Liver (tissue), 9 donors: ENCODE results near the gene GUCA2A. TPM values are rescaled to one million over a fixed set of nuclear protein-coding genes. Genes with fewer than 3 reads are reported as not detected.

Experiments used
- DNase-seq: peaks from one replicate; pipeline ENCODE4 v3.0.0-alpha.2; 2017; ENCODE audit warnings: low spot score
- H3K27ac ChIP-seq, 2 donors: one replicate each; pipeline ENCODE4 v1.7.0; 2013; ENCODE audit warnings: inconsistent platforms in 2 of 2, low read length in 2 of 2, control low read depth in 1 of 2, low read depth in 1 of 2, mild to moderate bottlenecking in 1 of 2
- H3K27me3 ChIP-seq, 4 donors: one replicate each; pipeline versions ENCODE4 v1.6.1 to v1.7.0; 2013; ENCODE audit warnings: low read length in 3 of 4, inconsistent platforms in 1 of 4, mild to moderate bottlenecking in 1 of 4, moderate library complexity in 1 of 4; ENCODE audit not compliant: control insufficient read depth in 4 of 4, insufficient read depth in 4 of 4
- H3K36me3 ChIP-seq, 4 donors: one replicate each; pipeline versions ENCODE4 v1.6.1 to v1.7.0; 2013; ENCODE audit warnings: low read length in 3 of 4, mild to moderate bottlenecking in 3 of 4, low read depth in 1 of 4, moderate library complexity in 1 of 4; ENCODE audit not compliant: control insufficient read depth in 4 of 4, insufficient read depth in 3 of 4
- H3K4me1 ChIP-seq, 4 donors: one replicate each; pipeline versions ENCODE4 v1.6.1 to v1.7.0; 2013; ENCODE audit warnings: low read length in 3 of 4, mild to moderate bottlenecking in 3 of 4, moderate library complexity in 1 of 4; ENCODE audit not compliant: control insufficient read depth in 4 of 4, insufficient read depth in 4 of 4
- H3K4me3 ChIP-seq, 3 donors: one replicate each; pipeline versions ENCODE4 v1.6.1 to v1.7.0; 2013; ENCODE audit warnings: low read length in 3 of 3, control low read depth in 1 of 3, low read depth in 1 of 3, mild to moderate bottlenecking in 1 of 3
- H3K9ac ChIP-seq, 2 donors: one replicate each; pipeline ENCODE4 v1.7.0; 2013; ENCODE audit warnings: low read length in 2 of 2, mild to moderate bottlenecking in 2 of 2, moderate library complexity in 2 of 2, control low read depth in 1 of 2, low read depth in 1 of 2
- H3K9me3 ChIP-seq, 4 donors: one replicate each; pipeline versions ENCODE4 v1.6.1 to v1.7.0; 2013; ENCODE audit warnings: low read length in 3 of 4; ENCODE audit not compliant: control insufficient read depth in 4 of 4
- ATF3 ChIP-seq: IDR thresholded peaks from 2 replicates; pipeline ENCODE4 v1.6.1; 2016; ENCODE audit warnings: antibody characterized with exemption
- CTCF ChIP-seq: fragments of 150-350 bp; IDR thresholded peaks from 2 replicates; pipeline ENCODE4 v1.5.1; 2017; ENCODE audit warnings: improper control_type of control experiment, low read depth, low read length; ENCODE audit not compliant: missing input control
- FOXA1 ChIP-seq: IDR thresholded peaks from 2 replicates; pipeline ENCODE4 v1.6.1; 2016; ENCODE audit warnings: antibody characterized with exemption
- GABPA ChIP-seq, 2 donors: IDR thresholded peaks in 1 of 2; conservative IDR thresholded peaks in 1 of 2; 2 replicates each; pipeline ENCODE4 v1.6.1; 2016; ENCODE audit warnings: antibody characterized with exemption in 2 of 2, mild to moderate bottlenecking in 1 of 2, moderate library complexity in 1 of 2
- HNF4A ChIP-seq, 2 donors: conservative IDR thresholded peaks; 2 replicates each; pipeline ENCODE4 v1.6.1; 2016; ENCODE audit warnings: antibody characterized with exemption in 2 of 2, mild to moderate bottlenecking in 2 of 2
- HNF4G ChIP-seq: IDR thresholded peaks from 2 replicates; pipeline ENCODE4 v1.6.1; 2016; ENCODE audit warnings: antibody characterized with exemption
- JUND ChIP-seq, 2 donors: IDR thresholded peaks; 2 replicates each; pipeline ENCODE4 v1.6.1; 2016; ENCODE audit warnings: antibody characterized with exemption in 2 of 2
- MAX ChIP-seq: IDR thresholded peaks from 2 replicates; pipeline ENCODE4 v1.6.1; 2016; ENCODE audit warnings: antibody characterized with exemption
- NR2F2 ChIP-seq: IDR thresholded peaks from 2 replicates; pipeline ENCODE4 v1.6.1; 2016; ENCODE audit warnings: antibody characterized with exemption
- RAD21 ChIP-seq, 2 donors: IDR thresholded peaks; 2 replicates each; pipeline ENCODE4 v1.6.1; 2016; ENCODE audit warnings: antibody characterized with exemption in 2 of 2, mild to moderate bottlenecking in 2 of 2
- REST ChIP-seq: IDR thresholded peaks from 2 replicates; pipeline ENCODE4 v1.6.1; 2016; ENCODE audit warnings: antibody characterized with exemption, mild to moderate bottlenecking
- RXRA ChIP-seq, 2 donors: IDR thresholded peaks; 2 replicates each; pipeline ENCODE4 v1.6.1; 2017 to 2018; ENCODE audit warnings: antibody characterized with exemption in 2 of 2, mild to moderate bottlenecking in 1 of 2
- SP1 ChIP-seq: IDR thresholded peaks from 2 replicates; pipeline ENCODE4 v1.6.1; 2018; ENCODE audit warnings: antibody characterized with exemption, mild to moderate bottlenecking
- TAF1 ChIP-seq: conservative IDR thresholded peaks from 2 replicates; pipeline ENCODE4 v1.6.1; 2016; ENCODE audit warnings: antibody characterized with exemption, mild to moderate bottlenecking
- YY1 ChIP-seq: IDR thresholded peaks from 2 replicates; pipeline ENCODE4 v1.6.1; 2016; ENCODE audit warnings: antibody characterized with exemption, mild to moderate bottlenecking
- ZBTB33 ChIP-seq: IDR thresholded peaks from 2 replicates; pipeline ENCODE4 v1.6.1; 2016; ENCODE audit warnings: antibody characterized with exemption
- WGBS: extraction: QIAGEN DNeasy Blood & Tissue Kit; methylation state at CpG from one replicate; pipeline ENCODE4 v1.1.7; 2013; 5-methylcytosine and 5-hydroxymethylcytosine counted together
- polyA plus RNA-seq, 2 donors: library from polyadenylated mRNA; stranded (reverse) in 1 of 2; unstranded in 1 of 2; fragments of 200-250 nt in 1 of 2; fragments of >200 nt in 1 of 2; fragmentation: Nextera tagmentation in 1 of 2; extraction: Ambion mirVana in 1 of 2; gene quantifications; one replicate each; pipeline versions ENCODE4 v1.2.1 to v1.2.3, GENCODE V29; 2013 to 2015
- total RNA-seq, 2 donors: library from RNA; depleted of rRNA; stranded (reverse); fragments of >200 nt; gene quantifications; one replicate each; pipeline ENCODE4 v1.2.3, GENCODE V29; 2014
- donor health status: healthy.
- donor health status: healthy.
- donor health status: healthy.
- donor health status: healthy.
- donor health status: healthy.

The GUCA2A gene
- total and polyA plus RNA-seq, 4 donors = not detected

- Histone ChIP-seq H3K4me3 (no peak overlapping the region), H3K27me3 (no peaks in the 10 kb centered on the region), H3K36me3 (peaks cover 6 to 19% (median 15%) of the 10 kb centered on the region in 4 donors), H3K4me1 (peaks cover 0 to 12% (median 8%) of the 10 kb centered on the region in 4 donors), H3K9ac (no peak overlapping the region), H3K9me3 (no peaks in the 10 kb centered on the region), H3K27ac (no peak overlapping the region)
- no peak for TF ChIP-seq JUND (IDR thresholded peaks at IDR 0.05)
- no peak for TF ChIP-seq HNF4A (conservative IDR thresholded peaks at IDR 0.05)
- no peak for TF ChIP-seq FOXA1
- no peak for TF ChIP-seq SP1
- TF ChIP-seq NR2F2 = no peak
- TF ChIP-seq RAD21 (IDR thresholded peaks at IDR 0.05) = no peak
- TF ChIP-seq REST = no peak
- no peak for TF ChIP-seq ATF3
- no peak for TF ChIP-seq TAF1
- no peak for TF ChIP-seq YY1
- TF ChIP-seq GABPA (IDR thresholded peaks at IDR 0.05 in 1 of 2, conservative IDR thresholded peaks at IDR 0.05 in 1 of 2) = no peak
- TF ChIP-seq MAX = no peak
- no peak for TF ChIP-seq ZBTB33
- TF ChIP-seq RXRA (IDR thresholded peaks at IDR 0.05) = no peak
- TF ChIP-seq HNF4G = no peak
- no peak for TF ChIP-seq CTCF
- no peak for DNase-seq
- 94% methylated on average over 6 of the region's 6 CpGs for WGBS
Observed at GRCh38 chr1:42183957-42184268, 19.4 kb upstream of the GUCA2A start.
